Heart left ventricle (tissue), 16 donors: Measurements from ENCODE around the gene TBCB. TPM values are rescaled to one million over a fixed set of nuclear protein-coding genes. Genes with fewer than 3 reads are reported as not detected.
A peak's percentile ranks its signal among the peaks of the same experiment; 100 is the strongest.
"Not testable (repeated sequence)": the region's sequence is repeated elsewhere in the genome, so short reads cannot be mapped to it uniquely, and the experiment has no call there.

Experiments used
- ATAC-seq, 4 donors: fragments of 200-7000 bp; cut with Tn5 transposase; one replicate each; pipeline ENCODE4 v1.9.1; 2020 to 2022; ENCODE audit warnings: moderate library complexity in 4 of 4, mild to moderate bottlenecking in 3 of 4, moderate number of reproducible peaks in 1 of 4
- DNase-seq, 5 donors: peaks; one replicate each; pipeline ENCODE4 v3.0.0-alpha.2; 2020
- H3K27ac ChIP-seq, 12 donors: fragments of 200-600 bp; sonication (generic) in 4 of 12; one replicate each; pipeline versions ENCODE4 v1.5.0 to v1.8.0; 2016 to 2022; ENCODE audit warnings: mild to moderate bottlenecking in 2 of 12
- H3K27me3 ChIP-seq, 9 donors: fragments of 200-600 bp; sonication (generic) in 2 of 9; one replicate each; pipeline versions ENCODE4 v1.5.1 to v1.8.0; 2016 to 2022; ENCODE audit warnings: mild to moderate bottlenecking in 3 of 9
- H3K36me3 ChIP-seq, 9 donors: fragments of 200-600 bp; sonication (generic) in 2 of 9; one replicate each; pipeline versions ENCODE4 v1.5.0 to v1.8.0; 2018 to 2022; ENCODE audit warnings: mild to moderate bottlenecking in 2 of 9
- H3K4me1 ChIP-seq, 12 donors: fragments of 200-600 bp; sonication (generic) in 4 of 12; one replicate each; pipeline versions ENCODE4 v1.5.0 to v1.8.0; 2016 to 2022; ENCODE audit warnings: mild to moderate bottlenecking in 3 of 12
- H3K4me3 ChIP-seq, 12 donors: fragments of 200-600 bp; sonication (generic) in 4 of 12; one replicate each; pipeline versions ENCODE4 v1.5.0 to v1.8.0; 2017 to 2022; ENCODE audit warnings: mild to moderate bottlenecking in 9 of 12, moderate library complexity in 4 of 12
- H3K9me3 ChIP-seq, 12 donors: fragments of 200-600 bp; sonication (generic) in 4 of 12; one replicate each; pipeline versions ENCODE4 v1.5.0 to v1.8.0; 2016 to 2022; ENCODE audit warnings: mild to moderate bottlenecking in 1 of 12
- CTCF ChIP-seq, 12 donors: fragments of 200-600 bp; sonication (generic) in 4 of 12; IDR thresholded peaks; one replicate each; pipeline versions ENCODE4 v1.5.0 to v1.8.0; 2018 to 2022; ENCODE audit warnings: antibody characterized with exemption in 12 of 12, mild to moderate bottlenecking in 5 of 12
- POLR2A ChIP-seq, 2 donors: fragments of 450-650 bp; IDR thresholded peaks; one replicate each; pipeline ENCODE4 v1.6.1; 2017; ENCODE audit warnings: antibody characterized with exemption in 2 of 2, mild to moderate bottlenecking in 2 of 2, moderate library complexity in 2 of 2
- WGBS, 4 donors: extraction: QIAGEN DNeasy Blood & Tissue Kit in 2 of 4; methylation state at CpG; one replicate each; pipeline versions ENCODE4 v1.1.5 to v1.1.7; 2013 to 2018; 5-methylcytosine and 5-hydroxymethylcytosine counted together
- intact Hi-C, 10 donors: fragments of 100-400 bp; cut with DNase I; formaldehyde crosslinking; loops; one replicate each; pipeline versions ENCODE4 v1.11.1 to v1.14.2; 2022
- polyA plus RNA-seq, 2 donors: library from polyadenylated mRNA; stranded (reverse); fragments of 200-250 nt; gene quantifications; one replicate each; pipeline ENCODE4 v1.2.3, GENCODE V29; 2013
- total RNA-seq, 9 donors: library from RNA; depleted of rRNA in 2 of 9; stranded (reverse); fragments of >200 nt in 2 of 9; fragmentation: NEBNext Ultra II Directional in 3 of 9; extraction: Animal tissue kit (Norgen Biotek cat#: 25700) in 3 of 9; gene quantifications; one replicate each; pipeline versions ENCODE4 v1.1.0 to v1.2.4, GENCODE V29; 2016 to 2023
- donor health status: ischemic (EF 13 %, LVEDD 7.1; RV severe dilation, severe dysfunction).
- donor health status: healthy with polysubstance abuse.
- donor health status: DM: no; HTN: yes; CAD: no.
- donor health status: DM: no; HTN: no; CAD: no.
- donor health status: ischemic (EF 25% LVEDD 6.9; RV normal size, moderate dysfunction).
- donor health status: ischemic (EF 25% LVEDD 5.7; RV mildly dilated, moderate dysfunction).
- donor health status: healthy.
- donor health status: DM: yes; HTN: yes; CAD: no.
- donor health status: ischemic (EF 35%, LVEDD 5.7; RV mildly dilated, moderate dysfunction).
- donor health status: nonischemic (EF 11% LVEDD 7.7; RV severe dilation, severe dysfunction).
- donor health status: DM: yes; HTN: yes; CAD: no.
- donor health status: PGD.
- donor health status: ischemic (EF 29% LVEDD 5.4; RV normal size, mild dysfunction).
- donor health status: nonischemic (EF 23%, LVEDD 6.1; RV moderate dilation, normal function).

Gene TBCB
- total and polyA plus RNA-seq, 11 donors = 89.8 to 171 (median 111) TPM

GRCh38 chr19:36125557-36125956 is 10.3 kb downstream of the TBCB start:
- Histone ChIP-seq H3K9me3 (no peaks in the 10 kb centered on the region), H3K4me3 (no peak overlapping the region), H3K36me3 (peaks cover 0 to 52% (median 44%) of the 10 kb centered on the region in 9 donors), H3K4me1 (peaks cover 0 to 24% (median 11%) of the 10 kb centered on the region in 12 donors), H3K27me3 (no peaks in the 10 kb centered on the region), H3K27ac (no peak overlapping the region)
- ATAC-seq (no peak), DNase-seq (no peak)
- TF ChIP-seq CTCF (IDR thresholded peaks at IDR 0.05) (no peak), POLR2A (IDR thresholded peaks at IDR 0.05) (no peak)
- intact Hi-C loops = loop anchor here in 2 of 10 donors (2.0 to 10.0 kb wide), 2 partner anchors 47 to 369 kb away; no protein-coding TSS in a partner anchor
- 81 to 90% (median 83%) methylated on average over 9 of the region's 9 CpGs for WGBS, 4 donors

- TF ChIP-seq CTCF (IDR thresholded peaks at IDR 0.05) (no peak), POLR2A (IDR thresholded peaks at IDR 0.05) (no peak)
- H3K4me1 ChIP-seq = peaks cover 0 to 47% (median 11%) of the 10 kb centered on the region in 12 donors
- H3K9me3 ChIP-seq = no peaks in the 10 kb centered on the region
- ATAC-seq = peak; percentile 11 to 21 (median 14)
- H3K27me3 ChIP-seq = no peaks in the 10 kb centered on the region
- no peak for DNase-seq
- peak overlapping the region; percentile 87 to 99 (median 90) for H3K27ac ChIP-seq
- peaks cover 0 to 29% (median 26%) of the 10 kb centered on the region in 9 donors for H3K36me3 ChIP-seq
- peak overlapping the region; percentile 2 to 68 (median 50) for H3K4me3 ChIP-seq
- intact Hi-C loops = loop anchor here in 5 of 10 donors (1.0 to 10.0 kb wide), 5 partner anchors 11 to 366 kb away; no protein-coding TSS in a partner anchor
- WGBS, 4 donors = 13 to 17% (median 15%) methylated on average over 10 of the region's 10 CpGs
These were observed 13.1 kb downstream of the TBCB start for GRCh38 chr19:36128392-36128736.

DNA sequence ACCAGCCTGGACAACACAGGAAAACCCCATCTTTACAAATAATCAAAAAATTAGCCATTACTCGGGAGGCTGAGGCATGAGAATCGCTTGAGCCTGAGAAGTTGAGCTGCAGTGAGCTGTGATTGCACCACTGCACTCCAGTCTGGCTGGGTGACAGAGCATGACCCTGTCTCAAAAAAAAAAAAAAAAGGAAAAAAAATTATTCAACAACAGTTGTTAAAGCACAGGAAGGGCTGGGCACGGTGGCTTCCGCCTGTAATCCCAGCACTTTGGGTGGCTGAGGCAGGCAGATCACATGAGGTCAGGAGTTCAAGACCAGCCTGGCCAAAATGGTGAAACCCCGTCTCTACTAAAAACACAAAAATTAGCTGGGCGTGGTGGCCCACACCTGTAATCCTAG is 16.0 kb downstream of the TBCB start:
- intact Hi-C loops, H3K4me3 ChIP-seq, H3K27me3 ChIP-seq, ATAC-seq, H3K9me3 ChIP-seq, H3K36me3 ChIP-seq: not testable (repeated sequence)
- 62 to 74% (median 67%) methylated on average over 6 of the region's 6 CpGs for WGBS, 4 donors
- H3K27ac ChIP-seq = peak overlapping the region in 2 of 12 donors; percentile 18 to 61
- DNase-seq = peak in 1 of 5 donors; percentile 61
- H3K4me1 ChIP-seq = peaks cover 0 to 49% (median 11%) of the 10 kb centered on the region in 12 donors

DNA sequence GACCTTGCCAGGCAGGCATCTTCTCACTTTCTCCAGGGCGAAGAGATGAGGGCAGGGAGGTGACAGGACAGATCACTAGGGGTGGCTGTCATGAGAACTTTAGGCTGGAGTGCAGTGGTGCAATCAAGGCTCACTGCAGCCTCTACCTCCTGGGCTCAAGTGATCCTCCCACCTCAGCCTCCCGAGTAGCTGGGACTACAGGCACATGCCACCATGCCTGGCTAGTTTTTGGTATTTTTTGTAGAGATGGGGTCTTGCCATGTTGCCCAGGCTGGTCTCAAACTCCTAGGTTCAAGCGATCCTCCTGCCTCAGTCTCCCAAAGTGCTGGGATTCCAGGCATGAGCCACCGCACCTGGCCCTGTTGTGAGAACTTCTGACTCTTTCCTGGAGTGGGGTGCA is 19.6 kb downstream of the TBCB start:
- 86 to 94% (median 90%) methylated on average over 4 of the region's 4 CpGs for WGBS, 4 donors
- H3K27ac ChIP-seq, ATAC-seq, H3K9me3 ChIP-seq, intact Hi-C loops, H3K4me3 ChIP-seq, H3K36me3 ChIP-seq, DNase-seq, H3K27me3 ChIP-seq: not testable (repeated sequence)
- peaks cover 0 to 42% (median 8%) of the 10 kb centered on the region in 12 donors for H3K4me1 ChIP-seq

GRCh38 chr19:36136964-36137686 is 21.9 kb downstream of the TBCB start:
- H3K27me3 ChIP-seq = no peaks in the 10 kb centered on the region
- peaks cover 0 to 35% (median 16%) of the 10 kb centered on the region in 12 donors for H3K4me1 ChIP-seq
- TF ChIP-seq CTCF (IDR thresholded peaks at IDR 0.05) = no peak
- no peak for TF ChIP-seq POLR2A (IDR thresholded peaks at IDR 0.05)
- DNase-seq (peak; percentile 60 to 81 (median 71)), ATAC-seq (peak in 3 of 4 donors; percentile 15 to 43 (median 17))
- peak overlapping the region in 11 of 12 donors; percentile 30 to 75 (median 53) for H3K27ac ChIP-seq
- no peaks in the 10 kb centered on the region for H3K9me3 ChIP-seq
- WGBS, 4 donors = 56 to 67% (median 63%) methylated on average over 12 of the region's 12 CpGs
- H3K36me3 ChIP-seq = peaks cover 0 to 6% (median 4%) of the 10 kb centered on the region in 9 donors
- intact Hi-C loops = no loop called here
- no peak overlapping the region for H3K4me3 ChIP-seq
